Panc1 (cell line): ENCODE data around the gene CFAP58. TPM values are rescaled to one million over a fixed set of nuclear protein-coding genes. Genes with fewer than 3 reads are reported as not detected.

ENCODE experiments used
- ATAC-seq: fragments of 200-7000 bp; cut with Tn5 transposase; 2 replicates; pipeline ENCODE4 v1.9.1; 2020; ENCODE audit warnings: mild to moderate bottlenecking, moderate library complexity
- BruUV-seq: library from RNA; stranded (reverse); fragments of 400-500 nt; replicated peaks from 2 replicates; lab custom pipeline; 2021; lab: Mats Ljungman, UMichigan
- CTCF ChIA-PET: fragments of 300-600 bp; sonication (Branson Sonifier 250); formaldehyde crosslinking; loops from one replicate; lab custom pipeline; 2022; ENCODE audit warnings: antibody characterized with exemption; lab: Charles Lee
- POLR2A ChIA-PET: fragments of 300-600 bp; sonication (Branson Sonifier 250); formaldehyde crosslinking; loops from one replicate; lab custom pipeline; 2022; ENCODE audit warnings: antibody characterized with exemption; lab: Charles Lee
- DNase-seq: peaks from one replicate; pipeline ENCODE4 v3.0.0-alpha.2; 2010; ENCODE audit warnings: low read depth, low spot score
- H3K27ac ChIP-seq: 2 replicates; pipeline ENCODE4 v1.5.1; 2011; ENCODE audit warnings: mild to moderate bottlenecking, low read length, inconsistent platforms
- H3K27me3 ChIP-seq: fragments of 200-500 bp; sonication (Bioruptor generic); 2 replicates; pipeline ENCODE4 v1.6.0; 2014; ENCODE audit warnings: low read length, inconsistent platforms; ENCODE audit not compliant: control insufficient read depth, insufficient read depth
- H3K36me3 ChIP-seq: fragments of 200-500 bp; sonication (Bioruptor generic); 2 replicates; pipeline ENCODE4 v1.5.1; 2014; ENCODE audit warnings: inconsistent platforms, mild to moderate bottlenecking, low read length, moderate library complexity; ENCODE audit not compliant: control insufficient read depth, insufficient read depth
- H3K4me1 ChIP-seq: 2 replicates; pipeline ENCODE4 v1.5.1; 2011; ENCODE audit warnings: inconsistent platforms, mild to moderate bottlenecking, low read length, moderate library complexity; ENCODE audit not compliant: control insufficient read depth, insufficient read depth
- H3K4me3 ChIP-seq, 2 experiments: 2 replicates each; pipeline ENCODE4 v1.5.1; 2011 to 2012; ENCODE audit warnings: low read depth in 2 of 2, low read length in 2 of 2, mild to moderate bottlenecking in 2 of 2, inconsistent platforms in 1 of 2, moderate library complexity in 1 of 2
- H3K9me3 ChIP-seq: fragments of 200-500 bp; sonication (Bioruptor generic); 2 replicates; pipeline ENCODE4 v1.5.1; 2014; ENCODE audit warnings: low read depth, mild to moderate bottlenecking, inconsistent platforms, low read length, moderate library complexity; ENCODE audit not compliant: control insufficient read depth, insufficient read depth
- POLR2AphosphoS5 ChIP-seq: IDR thresholded peaks from 2 replicates; pipeline ENCODE4 v1.6.1; 2012; ENCODE audit warnings: mild to moderate bottlenecking, low read depth, low read length, moderate library complexity
- SIN3A ChIP-seq: IDR thresholded peaks from 2 replicates; pipeline ENCODE4 v1.6.1; 2012; ENCODE audit warnings: low read depth, mild to moderate bottlenecking, low read length, moderate library complexity, borderline replicate concordance; ENCODE audit not compliant: insufficient read depth
- TCF7L2 ChIP-seq: IDR thresholded peaks from 2 replicates; pipeline ENCODE4 v1.6.1; 2011; ENCODE audit warnings: mild to moderate bottlenecking, low read depth, low read length, inconsistent platforms
- in situ Hi-C: cut with HindIII; loops from 2 replicates; pipeline ENCODE4 v1.10.0; 2016; ENCODE audit warnings: low sequenced_read_pairs, low pct_unique_long_range_greater_than_20kb
- intact Hi-C: fragments of 100-400 bp; cut with micrococcal nuclease; formaldehyde crosslinking; loops from one replicate; pipeline ENCODE4 v1.10.0; 2022; ENCODE audit not compliant: unreplicated experiment
- total RNA-seq: library from RNA; stranded (reverse); gene quantifications from one replicate; pipeline ENCODE4 v1.2.1, GENCODE V29; 2021; ENCODE audit not compliant: unreplicated experiment
- TF ChIP-seq, protein P1 (sequence below): fragments of 450-650 bp; IDR thresholded peaks from 2 replicates; pipeline ENCODE4 v1.5.1; 2017; ENCODE audit warnings: mild to moderate bottlenecking
- TF ChIP-seq, protein P2 (sequence below), 2 experiments: IDR thresholded peaks; 2 replicates each; pipeline ENCODE4 v1.6.1; 2011 to 2012; ENCODE audit warnings: low read depth in 2 of 2, control low read depth in 1 of 2, low read length in 1 of 2, mild to moderate bottlenecking in 1 of 2, moderate library complexity in 1 of 2; ENCODE audit not compliant: insufficient read depth in 1 of 2

Gene CFAP58
- total RNA-seq, 1 experiment from 2014 or later: 2.0 TPM

DNA sequence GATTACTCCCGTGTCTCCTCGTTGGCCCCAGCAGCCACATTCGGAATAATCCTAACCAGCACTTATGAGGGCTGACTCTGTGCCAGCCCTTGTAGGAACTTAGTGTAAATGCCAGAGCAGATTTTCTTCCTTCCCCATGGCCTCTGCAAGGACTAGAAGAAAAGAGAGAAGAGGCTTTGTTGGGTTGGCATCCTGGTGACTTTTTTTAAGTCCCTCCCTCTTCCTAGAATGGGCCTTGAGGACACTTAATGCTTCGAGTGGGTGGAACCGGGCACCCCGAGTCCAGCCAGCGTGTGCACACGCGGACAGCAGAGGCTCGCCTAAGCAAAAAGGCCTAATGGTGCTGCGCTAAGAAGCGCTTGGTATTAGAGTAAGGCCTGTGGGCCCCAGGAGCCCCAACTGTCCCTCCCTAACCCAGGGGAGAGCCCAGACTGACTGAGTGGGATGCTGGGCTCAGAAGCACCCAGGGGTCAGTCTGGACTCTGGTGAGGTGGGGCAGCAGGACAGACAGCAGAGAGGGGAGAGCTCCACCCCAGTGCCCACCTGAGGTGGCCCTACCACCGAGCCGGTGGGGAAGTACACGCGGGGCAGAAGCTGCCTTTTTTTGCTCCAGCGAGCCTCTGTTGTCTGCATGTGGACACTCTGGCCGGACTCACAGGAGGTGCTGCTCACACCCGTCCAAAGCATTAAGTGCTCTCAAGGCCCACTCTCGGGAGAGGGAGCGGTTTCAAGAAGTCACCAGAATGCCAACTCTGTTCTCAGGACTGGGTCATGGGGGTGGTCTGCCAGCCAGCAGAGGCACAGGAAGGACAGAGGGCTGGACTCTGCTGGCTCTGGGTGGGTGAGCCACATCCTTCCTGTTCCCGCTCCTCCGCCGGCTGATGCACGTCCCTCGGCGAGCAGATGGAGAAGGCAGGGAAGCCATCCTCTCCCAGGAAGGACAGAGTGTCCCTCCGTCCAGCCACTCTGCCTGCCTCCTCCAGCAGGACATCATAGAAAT lies 27.9 kb upstream of the CFAP58 start:
- ATAC-seq: no peak
- Histone ChIP-seq H3K4me3 (no peak overlapping the region), H3K36me3 (no peaks in the 10 kb centered on the region), H3K4me1 (peaks cover 94% of the 10 kb centered on the region), H3K9me3 (no peaks in the 10 kb centered on the region), H3K27ac (peak overlapping the region; percentile 98), H3K27me3 (no peaks in the 10 kb centered on the region)
- no peak for DNase-seq
- BruUV-seq: no TSS peak
- in situ Hi-C loops: no loop called here
- CTCF ChIA-PET: no interaction called here
- TF ChIP-seq, protein P1, sequence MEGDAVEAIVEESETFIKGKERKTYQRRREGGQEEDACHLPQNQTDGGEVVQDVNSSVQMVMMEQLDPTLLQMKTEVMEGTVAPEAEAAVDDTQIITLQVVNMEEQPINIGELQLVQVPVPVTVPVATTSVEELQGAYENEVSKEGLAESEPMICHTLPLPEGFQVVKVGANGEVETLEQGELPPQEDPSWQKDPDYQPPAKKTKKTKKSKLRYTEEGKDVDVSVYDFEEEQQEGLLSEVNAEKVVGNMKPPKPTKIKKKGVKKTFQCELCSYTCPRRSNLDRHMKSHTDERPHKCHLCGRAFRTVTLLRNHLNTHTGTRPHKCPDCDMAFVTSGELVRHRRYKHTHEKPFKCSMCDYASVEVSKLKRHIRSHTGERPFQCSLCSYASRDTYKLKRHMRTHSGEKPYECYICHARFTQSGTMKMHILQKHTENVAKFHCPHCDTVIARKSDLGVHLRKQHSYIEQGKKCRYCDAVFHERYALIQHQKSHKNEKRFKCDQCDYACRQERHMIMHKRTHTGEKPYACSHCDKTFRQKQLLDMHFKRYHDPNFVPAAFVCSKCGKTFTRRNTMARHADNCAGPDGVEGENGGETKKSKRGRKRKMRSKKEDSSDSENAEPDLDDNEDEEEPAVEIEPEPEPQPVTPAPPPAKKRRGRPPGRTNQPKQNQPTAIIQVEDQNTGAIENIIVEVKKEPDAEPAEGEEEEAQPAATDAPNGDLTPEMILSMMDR: no peak
- no peak for TF ChIP-seq POLR2AphosphoS5
- TF ChIP-seq, protein P2, sequence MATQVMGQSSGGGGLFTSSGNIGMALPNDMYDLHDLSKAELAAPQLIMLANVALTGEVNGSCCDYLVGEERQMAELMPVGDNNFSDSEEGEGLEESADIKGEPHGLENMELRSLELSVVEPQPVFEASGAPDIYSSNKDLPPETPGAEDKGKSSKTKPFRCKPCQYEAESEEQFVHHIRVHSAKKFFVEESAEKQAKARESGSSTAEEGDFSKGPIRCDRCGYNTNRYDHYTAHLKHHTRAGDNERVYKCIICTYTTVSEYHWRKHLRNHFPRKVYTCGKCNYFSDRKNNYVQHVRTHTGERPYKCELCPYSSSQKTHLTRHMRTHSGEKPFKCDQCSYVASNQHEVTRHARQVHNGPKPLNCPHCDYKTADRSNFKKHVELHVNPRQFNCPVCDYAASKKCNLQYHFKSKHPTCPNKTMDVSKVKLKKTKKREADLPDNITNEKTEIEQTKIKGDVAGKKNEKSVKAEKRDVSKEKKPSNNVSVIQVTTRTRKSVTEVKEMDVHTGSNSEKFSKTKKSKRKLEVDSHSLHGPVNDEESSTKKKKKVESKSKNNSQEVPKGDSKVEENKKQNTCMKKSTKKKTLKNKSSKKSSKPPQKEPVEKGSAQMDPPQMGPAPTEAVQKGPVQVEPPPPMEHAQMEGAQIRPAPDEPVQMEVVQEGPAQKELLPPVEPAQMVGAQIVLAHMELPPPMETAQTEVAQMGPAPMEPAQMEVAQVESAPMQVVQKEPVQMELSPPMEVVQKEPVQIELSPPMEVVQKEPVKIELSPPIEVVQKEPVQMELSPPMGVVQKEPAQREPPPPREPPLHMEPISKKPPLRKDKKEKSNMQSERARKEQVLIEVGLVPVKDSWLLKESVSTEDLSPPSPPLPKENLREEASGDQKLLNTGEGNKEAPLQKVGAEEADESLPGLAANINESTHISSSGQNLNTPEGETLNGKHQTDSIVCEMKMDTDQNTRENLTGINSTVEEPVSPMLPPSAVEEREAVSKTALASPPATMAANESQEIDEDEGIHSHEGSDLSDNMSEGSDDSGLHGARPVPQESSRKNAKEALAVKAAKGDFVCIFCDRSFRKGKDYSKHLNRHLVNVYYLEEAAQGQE (IDR thresholded peaks at IDR 0.05; ENCODE audit: insufficient read depth in 1 of 2, low read depth in 2 of 2, low read length in 1 of 2): no peak
- TF ChIP-seq TCF7L2: no peak
- no peak for TF ChIP-seq SIN3A
- intact Hi-C loops: no loop called here
- POLR2A ChIA-PET: no interaction called here

DNA sequence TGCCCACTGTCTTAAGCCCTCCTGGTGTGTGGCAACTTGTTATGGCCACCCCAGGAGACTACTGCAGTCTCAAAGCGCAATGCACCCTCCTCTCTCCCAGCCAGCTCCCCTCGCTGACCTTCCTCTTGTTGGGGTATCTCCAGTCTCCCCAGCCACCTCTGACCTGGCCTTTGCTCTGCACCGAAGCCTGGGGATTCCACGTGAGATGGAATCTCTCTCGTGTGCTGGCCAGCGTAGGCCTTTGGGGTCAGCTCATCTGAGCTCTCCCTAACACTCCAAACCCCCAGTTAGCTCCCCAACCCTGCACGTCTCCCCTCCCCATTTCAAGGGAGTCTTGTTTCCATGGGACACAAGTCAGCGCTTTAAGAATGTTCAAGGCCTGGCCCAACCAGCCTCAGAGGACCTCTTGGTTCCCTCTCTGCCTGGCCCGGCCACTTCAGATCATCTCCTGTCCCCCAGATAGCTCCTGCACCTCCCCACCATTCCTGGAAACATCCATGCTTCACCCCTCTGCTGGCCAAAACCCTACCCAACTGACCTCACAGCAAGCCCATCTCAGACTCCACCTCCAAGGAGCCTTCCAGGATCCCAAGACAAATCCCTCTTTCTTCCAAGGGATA lies 26.5 kb upstream of the CFAP58 start:
- in situ Hi-C loops: no loop called here
- Histone ChIP-seq H3K27me3 (no peaks in the 10 kb centered on the region), H3K9me3 (no peaks in the 10 kb centered on the region), H3K4me3 (no peak overlapping the region; a peak in 1 of 4 replicates), H3K36me3 (no peaks in the 10 kb centered on the region), H3K4me1 (peaks cover 96% of the 10 kb centered on the region), H3K27ac (peak overlapping the region; percentile 98)
- ChIA-PET CTCF (no interaction called here), POLR2A (no interaction called here)
- TF ChIP-seq POLR2AphosphoS5: no peak
- TF ChIP-seq SIN3A: no peak
- TF ChIP-seq, protein P1: no peak
- TF ChIP-seq, protein P2 (IDR thresholded peaks at IDR 0.05; ENCODE audit: insufficient read depth in 1 of 2, low read depth in 2 of 2, low read length in 1 of 2): no peak
- ATAC-seq (no peak), DNase-seq (no peak)
- intact Hi-C loops: no loop called here
- BruUV-seq: no TSS peak
